ENCODE measurements around the gene SMIM20. TPM values are rescaled to one million over a fixed set of nuclear protein-coding genes. Genes with fewer than 3 reads are reported as not detected.

Gene SMIM20
- total RNA-seq, 1 donor from 2014 or later, result 28.3 TPM

DNA sequence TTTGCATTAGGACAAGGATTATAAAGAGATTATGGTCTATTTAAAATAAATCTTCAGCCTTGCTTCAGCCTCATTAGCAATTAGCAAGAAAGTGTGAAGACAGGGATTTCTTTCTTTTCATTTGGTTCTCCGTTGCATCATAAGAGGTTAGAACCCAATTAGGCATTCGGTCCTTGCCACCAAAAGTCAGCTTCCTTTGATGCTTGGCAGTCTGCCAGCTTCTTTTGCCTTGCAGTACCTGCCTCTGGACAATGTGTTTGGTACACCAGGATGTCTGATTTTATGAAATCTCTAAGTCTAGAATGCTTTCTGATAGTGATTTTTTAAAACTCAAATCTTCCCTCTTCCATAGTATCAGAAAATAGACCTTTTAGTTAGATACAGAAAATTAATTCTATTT lies 12.4 kb downstream of the SMIM20 start:
- DNase-seq (ENCODE audit: low spot score), result no peak

DNA sequence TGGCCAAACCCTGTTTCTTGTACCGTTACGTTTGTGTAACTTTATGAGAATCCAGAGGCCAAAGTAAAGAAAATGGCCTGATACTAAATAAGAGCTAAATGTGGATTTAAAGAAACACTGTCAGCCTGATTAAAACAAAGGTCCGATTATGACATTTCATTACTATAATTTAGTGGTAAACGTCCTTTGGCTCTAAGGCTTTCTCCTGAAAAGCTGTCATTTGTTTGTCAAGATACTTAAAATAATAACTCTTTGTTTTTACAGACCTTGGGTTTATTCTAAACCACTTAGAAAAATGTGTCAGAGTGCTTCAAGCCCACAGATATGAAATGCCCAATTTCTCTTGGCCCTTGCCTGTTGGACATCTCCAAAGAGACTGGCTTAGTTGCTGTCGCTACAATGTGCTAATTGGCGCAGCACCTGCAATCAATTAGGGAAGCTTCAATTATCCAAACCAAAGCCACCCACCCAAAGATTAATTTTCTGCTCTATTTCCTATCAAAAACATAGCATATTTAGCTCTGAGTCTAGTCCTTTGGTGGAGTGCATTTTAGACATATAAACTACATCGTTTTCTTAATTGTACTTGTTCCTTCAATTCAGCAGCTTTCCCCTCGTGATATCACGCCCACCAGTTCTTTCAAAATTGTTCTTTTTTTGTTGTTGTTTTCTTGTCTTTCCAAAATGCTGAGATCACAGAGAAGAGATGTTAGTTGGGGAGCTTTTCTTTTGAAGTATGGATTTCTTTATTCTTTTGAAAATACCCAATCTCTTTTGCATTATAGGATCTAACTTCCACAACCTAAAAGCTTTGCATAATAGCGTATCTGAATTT lies 13.6 kb downstream of the SMIM20 start:
- no peak for DNase-seq (ENCODE audit: low spot score)

DNA sequence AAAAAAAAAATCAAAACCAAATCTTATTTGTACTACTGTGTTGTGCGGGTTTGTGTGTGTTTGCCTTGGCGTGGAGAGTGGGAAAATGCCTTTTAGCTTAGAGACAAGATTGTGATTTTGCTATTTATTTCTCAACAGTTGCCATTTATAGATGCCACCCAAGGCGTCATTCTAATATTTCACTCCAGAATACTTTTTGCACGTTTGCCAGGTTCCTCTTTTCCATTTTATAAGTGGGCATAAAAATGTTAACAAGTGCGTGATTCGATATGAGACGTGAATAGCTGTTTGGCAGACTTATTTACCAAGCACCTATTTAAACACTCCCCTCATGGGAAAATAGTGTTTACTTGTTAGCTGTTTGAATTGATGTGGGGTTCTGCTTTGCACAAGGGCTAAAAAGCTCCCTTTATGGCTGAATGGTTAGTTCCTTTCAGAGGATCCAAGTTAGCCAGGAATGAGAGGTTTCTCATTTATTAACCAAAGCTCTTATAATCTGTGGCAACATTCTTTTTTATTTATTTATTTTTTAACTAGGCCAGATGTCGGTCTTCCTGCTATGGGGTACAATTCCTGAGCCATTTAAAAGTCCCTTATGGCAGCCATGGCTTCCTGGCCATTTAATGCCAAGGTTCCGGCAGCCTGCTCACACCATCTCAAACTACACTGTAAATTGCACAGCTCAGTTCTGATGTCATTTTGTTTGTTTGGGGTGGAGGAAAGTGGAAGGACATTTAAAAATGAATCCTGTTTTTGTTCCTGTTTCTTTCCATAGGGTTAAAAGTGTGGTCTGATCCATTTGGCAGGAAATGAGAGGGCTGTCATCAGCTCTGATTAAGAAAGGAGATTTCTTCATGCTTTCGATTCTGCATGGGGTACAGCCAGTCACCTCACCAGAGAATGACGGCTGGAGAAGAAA lies 14.6 kb downstream of the SMIM20 start:
- DNase-seq (ENCODE audit: low spot score), result no peak

DNA sequence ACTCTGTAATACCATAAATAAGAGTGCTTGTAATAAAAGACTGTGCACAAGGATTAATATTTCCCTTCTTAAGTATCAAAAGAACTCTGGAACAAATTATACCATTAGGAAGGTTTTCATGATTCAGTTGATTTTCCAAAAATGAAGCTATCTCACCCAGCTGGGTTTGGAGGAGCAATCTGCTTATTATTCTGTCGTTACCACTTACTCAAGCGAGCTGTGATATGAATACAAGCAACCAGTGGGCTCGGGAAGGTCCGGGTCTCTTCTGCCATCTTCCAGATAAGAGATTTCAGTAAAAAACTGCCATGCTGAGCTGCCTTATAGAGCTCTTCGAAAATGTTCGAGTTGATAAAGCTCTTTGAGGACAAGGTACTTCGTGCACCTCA lies 15.3 kb downstream of the SMIM20 start:
- DNase-seq (ENCODE audit: low spot score), result no peak

DNA sequence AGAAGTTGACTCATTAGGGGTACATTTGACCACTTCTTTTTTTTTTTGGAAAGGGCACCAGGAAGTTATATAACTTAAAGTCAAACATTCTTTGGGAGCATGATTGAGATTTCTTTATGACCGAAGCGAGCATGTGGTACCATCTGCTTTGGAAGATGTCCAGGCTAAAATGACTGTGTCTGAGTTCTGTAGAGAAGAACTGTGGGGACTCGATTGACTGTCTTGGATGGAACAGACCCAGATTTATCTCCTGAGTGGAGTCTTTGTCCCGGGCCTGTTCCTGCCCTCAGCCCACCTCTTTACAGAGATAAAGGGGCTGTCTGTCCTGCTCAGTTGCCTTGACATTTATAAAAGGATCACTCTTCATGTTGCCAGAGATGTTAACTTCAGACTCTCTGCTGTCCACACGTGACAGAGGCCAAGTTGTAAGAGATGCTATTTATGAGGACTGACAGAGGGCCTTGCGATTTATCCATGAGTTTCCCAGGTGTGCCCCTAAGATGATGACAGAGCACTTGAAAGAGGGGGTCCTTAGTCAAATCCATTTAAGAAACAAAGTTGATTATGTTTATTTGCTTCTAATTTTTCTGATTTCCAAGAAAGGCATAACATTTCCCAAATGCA lies 16.8 kb downstream of the SMIM20 start:
- no peak for DNase-seq (ENCODE audit: low spot score)

DNA sequence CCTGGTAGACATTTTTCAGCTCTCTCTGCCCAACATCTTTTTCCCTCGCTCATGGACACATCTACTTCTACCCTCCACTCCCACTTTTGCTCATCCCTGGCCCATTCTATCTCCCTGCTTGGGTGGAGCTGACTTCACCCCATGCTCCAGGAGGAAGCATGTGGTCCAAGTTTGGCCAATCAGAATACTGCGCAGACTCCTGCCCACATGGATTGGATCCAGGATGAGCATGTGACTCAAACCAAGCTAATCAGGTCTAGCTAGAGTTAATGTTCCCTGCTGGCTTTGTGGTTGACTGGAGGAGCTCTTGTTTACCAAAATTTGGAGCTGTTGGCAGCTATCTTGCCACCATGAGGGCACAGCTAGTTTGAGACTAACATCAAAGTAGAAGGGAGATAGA lies 22.7 kb downstream of the SMIM20 start:
- no peak for DNase-seq (ENCODE audit: low spot score)

DNA sequence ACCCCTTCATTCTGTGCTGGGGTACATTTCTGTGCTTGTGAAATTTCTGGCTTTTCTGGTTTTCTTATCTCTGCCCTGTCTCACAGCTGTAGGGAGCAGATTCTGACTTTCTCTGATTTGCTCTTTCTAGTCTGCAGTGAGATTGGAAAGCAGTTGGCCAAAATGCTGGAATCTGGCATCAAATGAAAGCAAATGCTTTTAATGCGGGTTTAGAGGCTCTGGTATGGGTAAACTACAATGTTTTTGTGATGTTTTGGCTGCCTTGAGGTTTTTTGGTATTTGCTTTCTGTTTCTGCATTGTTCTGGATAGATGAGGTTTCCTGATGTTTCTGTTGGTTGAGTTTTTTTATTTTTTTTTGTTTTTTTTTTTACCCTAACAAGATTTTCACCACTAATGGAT lies 23.8 kb downstream of the SMIM20 start:
- no peak for DNase-seq (ENCODE audit: low spot score)

DNA sequence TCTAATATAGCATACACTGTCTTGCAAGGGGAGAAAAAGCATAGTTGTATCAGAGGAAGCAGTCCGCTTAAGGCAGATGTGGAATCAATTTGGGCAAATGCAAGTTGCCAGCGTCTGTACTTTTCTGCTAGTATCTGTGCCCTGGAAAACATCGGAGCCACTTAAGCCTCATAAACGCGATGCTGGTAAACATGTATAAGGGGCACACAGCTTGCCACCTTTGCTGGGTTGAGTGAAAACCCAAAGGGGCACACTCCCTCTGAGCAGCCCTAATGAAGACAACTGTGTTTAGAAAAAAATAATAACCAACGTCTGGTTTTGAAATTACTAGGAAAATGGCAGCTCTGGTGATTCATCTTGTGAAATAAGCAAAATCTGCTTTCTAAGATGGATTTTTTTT lies 24.3 kb downstream of the SMIM20 start:
- DNase-seq (ENCODE audit: low spot score), result no peak

DNA sequence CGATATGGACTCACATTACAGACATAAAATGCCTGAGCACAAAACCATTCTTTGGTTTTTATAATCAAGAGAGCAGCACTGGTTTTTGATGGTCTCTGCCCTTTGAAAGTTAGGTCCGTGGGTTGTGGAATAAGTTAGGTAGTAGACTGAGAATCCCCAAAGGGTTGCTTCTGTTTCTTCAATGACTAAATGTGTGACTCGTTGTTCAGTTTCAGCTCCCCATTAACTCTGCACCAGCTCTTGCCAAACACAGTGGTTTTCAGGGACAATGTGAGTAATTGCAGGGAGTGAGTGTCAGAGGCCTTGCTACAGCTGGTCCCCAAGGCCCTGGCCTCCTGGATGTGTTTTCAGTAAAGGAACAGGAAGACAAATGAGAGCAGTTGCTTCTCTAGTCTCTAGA lies 24.8 kb downstream of the SMIM20 start:
- no peak for DNase-seq (ENCODE audit: low spot score)

DNA sequence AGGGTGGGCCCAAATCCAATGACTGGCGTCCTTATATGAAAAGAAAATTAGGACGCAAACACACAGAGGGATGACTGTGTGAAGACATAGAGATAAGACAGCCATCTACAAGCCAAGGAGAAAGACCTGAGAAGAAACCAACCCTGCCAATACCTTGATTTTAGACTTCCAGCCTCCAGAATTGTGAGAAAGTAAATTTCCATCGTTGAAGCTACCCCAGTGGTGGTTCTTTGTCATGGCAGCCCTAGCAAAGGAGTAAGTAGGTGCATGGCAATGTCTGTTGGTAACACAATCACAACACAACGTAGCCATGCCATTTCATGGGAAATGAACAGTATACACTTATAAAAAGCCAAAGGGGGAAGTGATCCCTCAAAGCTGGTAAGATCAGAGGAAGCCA lies 25.3 kb downstream of the SMIM20 start:
- no peak for DNase-seq (ENCODE audit: low spot score)

DNA sequence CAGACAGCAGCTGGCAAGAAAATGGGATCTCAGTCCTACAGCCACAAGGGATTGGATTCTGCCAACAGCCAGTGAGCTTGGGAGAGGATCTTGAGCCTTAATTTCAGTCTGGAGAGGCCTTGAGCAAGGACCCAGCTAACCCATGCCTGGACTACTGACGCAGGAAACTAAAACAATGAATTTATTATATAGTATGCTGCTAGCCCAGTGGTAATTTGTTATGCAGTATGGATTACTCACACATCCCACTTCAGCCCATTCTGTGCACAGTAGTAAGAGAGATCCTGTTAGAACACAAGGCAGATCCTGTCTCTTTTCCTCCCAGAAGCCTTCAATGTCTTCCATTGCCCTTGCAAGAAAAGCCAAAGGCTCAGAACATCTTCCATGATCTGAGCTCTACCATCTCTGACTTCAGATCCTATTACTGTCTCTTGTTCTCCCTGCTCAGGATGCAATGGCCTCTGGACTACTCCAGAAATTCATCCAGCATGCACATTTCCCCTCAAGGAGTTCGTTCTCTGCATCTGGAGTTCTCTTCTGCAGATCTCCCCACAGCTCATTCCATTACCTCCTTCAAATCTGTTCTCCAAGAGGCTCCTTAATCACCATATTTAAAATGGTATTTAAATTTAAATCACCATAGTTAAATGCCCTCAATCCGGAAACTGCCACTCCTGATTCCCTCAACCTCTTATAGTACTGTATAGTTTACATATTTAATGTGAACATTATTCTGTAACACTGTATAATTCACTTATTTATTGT lies 27.6 kb downstream of the SMIM20 start:
- no peak for DNase-seq (ENCODE audit: low spot score)

DNA sequence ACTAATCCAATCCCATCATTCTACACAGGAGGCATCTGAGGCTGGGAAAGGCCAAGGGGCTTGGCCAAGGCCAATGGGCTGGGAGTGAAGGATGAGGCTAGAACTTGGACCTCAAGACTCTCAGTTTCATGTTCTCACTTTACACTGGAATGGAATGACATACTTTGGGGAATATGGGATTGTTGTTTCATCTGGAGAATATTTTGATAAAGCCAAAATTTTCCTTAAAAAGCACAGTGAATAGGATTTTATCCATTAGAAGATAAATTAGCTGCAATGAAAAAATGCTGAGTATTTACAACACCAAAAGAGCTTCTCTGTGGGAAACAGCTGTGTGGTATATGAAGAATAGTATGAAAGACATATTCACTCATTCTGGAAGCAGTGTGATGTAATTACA lies 29.3 kb downstream of the SMIM20 start:
- no peak for DNase-seq (ENCODE audit: low spot score)

DNA sequence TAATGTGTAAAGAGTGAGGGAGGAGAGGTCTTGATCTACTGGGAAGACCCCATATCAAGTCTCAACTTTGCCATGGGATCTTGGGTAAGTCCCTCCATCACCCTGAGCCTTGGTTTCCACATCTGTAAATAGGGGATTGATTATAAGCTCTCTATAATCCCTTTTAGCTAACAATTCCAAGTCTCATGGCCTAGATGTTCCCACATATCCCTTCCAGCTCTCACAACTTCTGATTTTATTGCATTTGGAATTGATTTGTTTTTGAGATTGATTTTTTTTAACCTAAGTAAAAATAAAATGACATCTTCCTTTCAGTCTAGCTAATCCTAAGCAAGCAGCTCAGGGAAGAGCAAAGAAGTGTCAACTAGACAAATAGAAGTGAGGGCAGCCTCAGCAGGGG lies 29.8 kb downstream of the SMIM20 start:
- DNase-seq (ENCODE audit: low spot score), result no peak

DNA sequence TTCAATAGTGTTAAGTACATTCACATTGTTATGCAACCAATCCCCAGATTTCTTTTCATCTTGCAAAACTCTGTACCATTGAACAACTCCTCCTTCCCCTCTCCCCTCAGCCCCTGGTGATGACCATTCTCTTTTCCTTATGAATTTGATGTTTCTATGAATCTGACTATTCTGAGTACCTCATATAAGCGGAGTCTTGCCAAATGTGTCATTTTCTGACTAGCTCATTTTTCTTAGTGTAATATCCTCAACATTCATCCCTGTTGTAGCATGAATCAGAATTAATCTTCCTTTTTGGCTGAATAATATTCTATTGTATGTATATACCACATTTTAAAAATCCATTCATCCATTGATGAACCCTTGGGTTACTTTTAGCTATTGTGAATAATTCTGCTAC lies 34.0 kb downstream of the SMIM20 start:
- no peak for DNase-seq (ENCODE audit: low spot score)

DNA sequence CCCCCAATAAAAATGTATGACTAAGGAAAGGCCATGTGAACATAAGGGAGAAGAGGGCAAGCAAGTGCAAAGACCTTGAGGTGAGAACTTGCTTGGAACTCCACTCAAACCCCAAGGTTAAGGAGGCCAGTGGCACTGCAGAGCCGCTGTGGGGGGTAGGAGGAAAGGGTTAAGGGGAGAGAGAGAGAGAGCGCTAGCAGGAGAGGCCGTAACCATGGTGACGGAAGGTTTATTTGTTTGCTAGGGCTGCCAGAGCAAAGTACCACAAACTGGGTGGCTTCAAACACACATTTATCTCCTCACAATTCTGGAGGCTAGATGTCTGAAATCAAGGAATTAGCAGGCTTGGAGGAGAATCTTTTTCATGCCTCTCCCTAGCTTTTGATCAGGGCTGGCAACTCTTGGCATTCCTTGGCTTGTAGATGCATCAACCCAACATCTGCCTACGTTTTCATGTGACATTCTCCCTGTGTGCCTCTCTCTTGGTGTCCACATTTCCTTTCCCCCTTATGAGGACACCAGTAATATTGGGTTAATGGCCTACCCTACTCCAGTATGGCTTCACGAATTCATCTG lies 35.2 kb downstream of the SMIM20 start:
- no peak for DNase-seq (ENCODE audit: low spot score)

DNA sequence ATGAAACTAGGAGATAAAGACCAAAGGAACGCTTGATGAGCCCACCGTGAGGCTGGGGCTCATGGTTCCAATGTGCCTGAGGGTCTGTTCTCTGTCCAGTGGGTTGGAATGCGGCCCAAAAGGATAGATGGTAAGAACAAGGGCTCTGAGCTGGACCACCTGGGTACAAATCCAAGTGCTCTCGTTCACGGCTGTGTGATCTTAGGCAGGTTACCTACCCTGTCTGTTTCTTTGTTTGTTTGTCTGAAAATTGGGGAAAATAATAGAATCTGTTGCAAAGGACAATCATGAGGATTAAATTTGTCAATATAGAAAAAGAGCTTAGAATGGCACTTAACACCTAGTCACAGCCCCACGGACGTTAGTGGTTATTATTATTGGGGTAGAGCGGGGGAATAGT lies 36.0 kb downstream of the SMIM20 start:
- DNase-seq (ENCODE audit: low spot score), result no peak

DNA sequence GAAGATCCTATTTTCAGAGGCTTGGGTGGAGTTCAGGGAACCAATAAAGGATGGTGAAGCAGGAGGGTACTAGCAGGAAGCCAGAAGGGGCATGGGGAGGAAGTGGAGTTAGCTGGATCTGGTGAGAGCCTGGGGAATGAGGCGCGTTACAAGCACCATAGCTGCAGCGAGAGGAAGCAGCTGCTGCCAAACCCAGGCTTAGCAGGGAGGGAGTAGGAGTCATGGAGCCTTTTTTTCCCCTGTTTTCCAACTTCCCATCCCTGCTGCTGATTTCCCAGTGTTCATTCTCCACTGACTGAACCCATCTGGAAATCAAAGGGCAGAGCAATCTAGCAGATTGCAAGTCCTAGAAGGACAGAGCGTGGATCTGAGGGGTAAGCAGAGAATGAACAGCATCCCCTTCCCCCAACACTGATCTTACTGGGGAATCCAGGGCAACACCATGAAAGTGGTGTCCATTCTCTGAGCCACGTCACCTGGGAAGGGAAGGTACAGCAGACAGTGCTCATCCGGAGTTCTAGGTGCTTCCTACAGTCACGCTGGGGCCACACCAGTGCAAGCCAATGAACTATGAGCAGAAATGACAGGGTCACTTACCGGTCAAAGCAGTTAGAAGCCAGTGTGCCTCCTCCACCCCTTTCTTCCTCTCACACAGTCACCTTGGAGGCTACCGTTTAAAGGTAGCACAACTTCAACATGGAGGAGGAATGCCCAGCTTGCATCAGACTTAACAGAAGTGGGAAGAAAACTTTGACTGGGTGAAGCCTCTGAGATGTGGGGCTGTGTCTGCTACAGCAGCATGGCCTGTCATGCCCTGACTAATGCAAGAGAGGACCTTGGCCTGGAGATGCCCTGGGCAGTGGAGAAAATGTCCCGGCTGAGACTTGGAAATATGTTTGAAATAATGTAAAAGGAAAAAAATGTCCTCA lies 36.7 kb downstream of the SMIM20 start:
- no peak for DNase-seq (ENCODE audit: low spot score)

DNA sequence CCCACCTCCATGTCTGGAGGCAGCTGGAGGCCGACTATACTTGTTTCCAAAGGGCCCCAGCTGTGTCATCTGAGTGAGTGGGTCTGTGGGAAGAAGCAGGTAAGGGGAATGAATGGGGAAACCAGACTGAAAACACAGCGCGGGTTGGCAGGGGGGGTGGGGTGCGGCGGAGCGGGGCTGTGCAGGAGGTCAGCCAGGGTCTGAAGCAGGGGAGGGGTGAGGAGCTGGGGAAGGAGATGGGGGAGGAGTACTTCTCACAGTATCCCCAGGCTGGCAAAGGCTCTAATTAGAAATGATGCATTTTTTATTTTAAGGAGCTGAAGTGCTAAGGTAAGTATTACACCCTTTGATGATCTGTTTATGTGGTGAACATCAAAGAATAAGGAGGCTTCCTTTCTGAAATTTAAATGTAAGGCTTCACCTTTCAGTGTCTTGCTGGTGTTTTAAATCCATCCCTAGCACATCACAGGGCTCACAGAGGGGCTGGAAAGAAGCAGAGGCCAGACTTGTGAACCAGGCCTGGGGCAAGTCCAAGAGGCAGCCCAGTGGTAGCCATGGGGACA lies 37.5 kb downstream of the SMIM20 start:
- DNase-seq (ENCODE audit: low spot score), result no peak

DNA sequence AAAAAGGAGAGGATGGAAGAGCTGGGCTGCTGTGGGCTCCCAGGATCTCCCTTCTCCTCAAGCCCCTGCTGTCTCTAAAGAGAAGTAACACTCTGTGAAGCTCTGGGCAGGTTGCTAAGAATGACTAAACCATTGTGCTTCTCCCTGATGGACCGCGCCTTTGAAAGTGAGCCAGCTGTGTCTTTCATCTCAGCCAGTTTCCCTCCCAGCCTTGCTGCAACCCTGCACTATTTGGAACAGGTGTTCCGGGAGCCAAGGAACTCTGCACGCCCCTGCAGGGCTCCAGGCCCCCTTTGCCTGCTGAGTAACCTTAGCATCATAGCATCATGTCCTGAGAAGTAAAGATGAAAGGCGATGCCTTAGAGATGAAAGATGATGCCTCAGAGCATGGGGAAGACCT lies 39.7 kb downstream of the SMIM20 start:
- no peak for DNase-seq (ENCODE audit: low spot score)

DNA sequence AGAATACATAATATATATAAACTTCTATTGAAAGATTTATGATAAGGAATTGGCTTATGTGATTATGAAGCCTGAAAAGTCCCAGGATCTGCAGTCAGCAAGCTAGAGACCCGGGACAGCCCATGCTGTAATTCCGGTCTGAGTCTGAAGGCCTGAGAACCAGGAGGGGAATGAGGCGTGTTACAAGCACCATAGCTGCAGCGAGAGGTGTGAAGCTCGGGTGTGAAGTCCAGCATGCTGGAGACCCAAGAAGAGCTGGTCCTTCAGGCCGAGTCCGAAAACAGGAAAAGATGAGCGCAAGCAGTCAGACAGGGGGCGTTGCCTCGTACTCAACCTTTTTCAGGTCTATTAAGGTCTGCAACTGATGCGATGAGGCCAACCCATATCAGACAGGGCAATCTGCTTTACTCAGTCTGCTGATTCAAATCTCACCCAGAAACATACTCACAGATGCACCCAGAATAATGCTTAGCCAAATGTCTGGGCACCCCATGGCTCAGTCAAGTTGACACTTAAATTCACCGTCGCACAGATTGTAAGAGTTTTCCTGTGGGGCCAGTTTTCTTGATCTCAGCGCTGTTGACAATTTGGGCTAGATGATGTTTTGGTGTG lies 40.4 kb downstream of the SMIM20 start:
- no peak for DNase-seq (ENCODE audit: low spot score)
